HG03575 (cell line): Measurements from ENCODE around the gene KHSRP.
"Not testable (repeated sequence)": the region's sequence is repeated elsewhere in the genome, so short reads cannot be mapped to it uniquely, and the experiment has no call there.

Source experiments
- ATAC-seq: cut with Tn5 transposase; IDR thresholded peaks from one replicate; pipeline ENCODE4 v1.9.1; 2021; ENCODE audit not compliant: unreplicated experiment, insufficient number of reproducible peaks, low FRiP score; ENCODE audit errors: extremely low read depth

Gene KHSRP

GRCh38 chr19:6400062-6400944 is 24.3 kb downstream of the KHSRP start:
- not testable (repeated sequence) for ATAC-seq

DNA sequence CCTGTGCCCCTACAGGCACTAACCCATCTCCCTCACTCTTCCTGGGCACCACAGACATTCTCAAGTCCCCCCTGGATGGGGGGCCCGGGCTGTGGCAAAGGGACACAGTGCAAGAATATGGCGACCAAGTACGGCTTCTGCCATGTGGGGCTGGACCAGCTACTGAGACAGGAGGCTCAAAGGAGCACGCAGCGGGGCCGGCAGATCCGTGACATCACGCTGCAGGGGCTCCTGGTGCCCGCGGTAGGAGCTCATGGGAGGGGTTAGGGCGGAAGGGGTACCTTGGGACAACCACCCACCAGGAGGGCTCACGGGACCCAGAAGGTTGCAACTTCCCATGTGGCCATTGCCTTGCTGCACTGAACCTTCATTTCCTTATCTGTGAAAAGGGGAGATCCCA is 28.3 kb downstream of the KHSRP start:
- no peak for ATAC-seq

DNA sequence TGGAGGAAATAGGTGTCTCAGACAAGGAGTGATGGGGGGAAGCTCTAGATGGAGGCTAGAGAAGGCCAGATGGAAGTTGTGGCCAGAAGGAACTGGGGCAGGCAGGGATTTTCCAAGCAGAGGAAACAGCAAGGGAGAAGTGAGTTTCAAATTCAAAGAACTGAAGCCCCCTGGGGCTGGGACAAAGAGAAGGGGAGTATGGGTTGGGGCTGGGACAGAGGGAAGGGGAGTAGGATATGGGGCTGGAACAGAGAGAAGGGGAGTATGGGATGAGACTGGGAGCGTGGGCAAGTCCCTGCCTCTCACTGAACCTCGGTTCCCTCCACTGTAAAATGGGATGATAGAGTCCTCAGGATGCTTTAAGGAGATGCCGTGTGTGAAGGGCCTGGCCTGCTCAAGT is 29.8 kb downstream of the KHSRP start:
- ATAC-seq, result no peak

GRCh38 chr19:6393983-6394412 is 30.6 kb downstream of the KHSRP start:
- no peak for ATAC-seq

GRCh38 chr19:6393074-6393982 is 31.3 kb downstream of the KHSRP start, which contains the start of gene GTF2F1:
Gene GTF2F1 (minus strand): TSS chr19:6393164. CDS start chr19:6392995, 169 bp downstream.
- no peak for ATAC-seq

DNA sequence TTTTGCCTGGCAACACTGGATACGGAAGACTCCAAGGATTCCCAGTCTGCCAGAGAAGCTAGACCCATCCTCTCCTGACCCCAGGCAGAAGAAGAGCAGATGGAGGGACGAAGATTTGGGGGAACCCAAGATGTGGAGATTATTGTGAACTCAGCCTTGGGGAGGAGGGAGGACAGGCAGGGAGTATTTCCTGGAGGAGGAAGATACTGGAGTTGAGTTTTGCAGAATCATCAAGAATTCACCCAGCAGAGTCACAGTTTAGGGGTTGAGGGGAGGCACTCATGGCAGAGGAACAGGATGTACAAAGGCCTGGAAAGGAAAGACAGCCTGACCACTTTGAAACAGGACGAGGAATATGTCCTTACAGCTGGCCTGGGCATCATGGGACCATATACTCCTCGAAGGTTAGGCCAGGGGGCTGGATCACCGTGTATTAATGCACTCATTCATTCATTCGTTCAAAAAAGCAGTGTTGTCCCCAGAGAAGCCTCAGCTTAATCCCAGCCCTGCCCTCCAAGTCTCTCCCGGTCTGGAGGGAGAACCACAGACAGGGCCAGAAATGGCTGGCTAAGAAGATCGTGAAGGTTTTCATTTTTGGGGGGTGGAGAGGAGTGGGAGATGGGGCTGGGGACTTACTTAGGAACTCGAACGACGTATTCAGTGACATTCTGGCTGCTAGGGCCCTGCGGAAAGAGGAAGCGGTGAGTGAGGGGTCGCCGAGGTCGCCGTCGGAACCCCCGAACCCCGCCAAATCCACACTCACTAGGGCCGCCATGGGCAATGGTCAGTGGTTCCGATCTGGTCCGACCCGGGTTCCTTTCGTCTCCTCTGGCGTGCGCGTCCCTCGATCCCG is 32.2 kb downstream of the KHSRP start:
- ATAC-seq, result no peak

DNA sequence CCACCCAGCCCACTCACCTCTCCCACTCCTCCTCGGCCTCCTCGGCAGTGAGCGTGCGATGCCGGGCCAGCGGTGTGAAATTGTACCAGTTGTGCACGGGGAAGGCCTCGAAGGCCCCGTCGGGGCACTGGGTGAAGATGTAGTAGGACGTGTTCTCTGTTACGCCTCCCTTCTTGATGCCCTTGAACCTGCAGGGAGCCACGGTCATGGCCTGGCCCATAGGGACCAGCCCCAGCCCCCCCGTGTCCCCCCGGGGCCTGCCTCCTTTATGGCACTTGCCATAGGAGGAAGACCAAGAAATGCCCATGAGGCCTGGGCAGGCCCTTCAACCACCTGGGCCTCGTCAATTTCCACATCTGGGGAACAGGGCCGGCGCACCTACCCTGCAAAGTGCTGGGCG is 37.2 kb downstream of the KHSRP start:
- no peak for ATAC-seq

DNA sequence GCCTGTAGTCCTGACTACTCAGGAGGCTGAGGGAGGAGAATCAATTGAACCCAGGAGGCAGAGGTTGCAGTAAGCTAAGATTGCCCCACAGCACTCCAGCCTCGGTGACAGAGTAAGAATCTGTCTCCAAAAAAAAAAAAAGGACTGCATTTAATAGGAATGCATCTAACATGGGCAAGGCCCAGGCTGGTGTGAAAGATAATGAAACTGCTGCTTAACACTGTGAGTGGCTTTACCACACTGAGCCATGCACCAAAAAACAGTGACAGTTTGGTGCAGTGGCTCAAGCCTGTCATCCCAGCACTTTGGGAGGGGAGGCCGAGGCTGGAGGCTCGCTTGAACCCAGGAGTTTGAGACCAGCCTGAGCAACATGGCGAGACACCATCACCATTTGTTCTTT is 40.2 kb downstream of the KHSRP start:
- no peak for ATAC-seq

GRCh38 chr19:6383188-6383587 is 41.4 kb downstream of the KHSRP start:
- ATAC-seq, result no peak

DNA sequence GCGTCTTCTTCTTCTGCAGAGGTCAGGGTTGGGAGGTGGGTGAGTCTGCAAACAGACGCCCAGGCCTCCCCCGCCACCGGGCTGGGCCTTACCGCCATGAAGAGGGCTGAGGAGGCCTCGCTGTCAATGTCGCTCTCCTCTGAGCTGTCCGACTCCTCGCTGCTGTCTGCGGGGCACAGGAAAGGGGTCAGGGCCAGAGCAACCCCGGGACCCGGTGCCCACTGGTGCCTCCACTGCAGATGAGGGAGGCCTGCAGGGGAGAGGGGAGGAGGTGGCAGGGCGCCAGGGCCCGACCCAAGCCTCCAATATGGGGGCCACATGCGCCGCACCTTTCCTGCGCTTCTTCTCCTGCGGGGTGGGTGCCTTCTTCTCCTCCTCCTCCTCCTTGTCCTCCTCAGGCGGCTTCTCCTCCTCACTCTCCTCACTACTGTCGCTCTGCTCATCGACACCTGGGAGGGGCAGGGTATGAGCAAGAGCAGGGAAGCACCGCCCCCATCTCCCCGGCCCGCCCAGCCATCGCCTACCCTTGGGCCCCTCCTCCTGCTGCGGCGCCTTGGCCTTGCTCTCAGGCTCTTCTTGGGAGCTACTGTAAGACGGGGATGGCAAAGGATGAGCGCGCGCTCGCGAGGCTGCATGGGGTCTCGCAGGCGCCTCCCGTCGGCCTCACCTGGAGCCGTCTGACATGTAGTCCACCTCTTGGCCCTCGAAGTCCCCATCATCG is 43.4 kb downstream of the KHSRP start:
- no peak for ATAC-seq

DNA sequence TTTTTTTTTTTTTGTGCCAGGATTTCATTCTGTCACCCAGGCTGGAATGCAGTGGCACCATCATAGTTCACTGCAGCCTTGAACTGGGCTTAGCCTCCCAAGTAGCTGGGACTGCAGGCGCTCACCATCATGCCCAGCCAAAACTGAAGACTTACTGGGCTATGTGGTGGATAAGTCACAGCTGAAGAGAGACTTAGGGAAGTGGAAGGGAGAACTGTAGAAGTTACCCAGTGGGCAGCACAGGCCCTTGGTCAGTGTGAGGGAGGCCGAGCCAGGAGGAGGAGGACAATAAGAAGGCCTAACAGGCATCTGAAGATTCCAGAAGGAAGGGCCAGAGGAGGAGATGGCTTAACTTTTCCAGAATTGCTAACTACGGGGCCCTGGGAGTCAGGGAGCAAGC is 44.9 kb downstream of the KHSRP start:
- ATAC-seq, result no peak

DNA sequence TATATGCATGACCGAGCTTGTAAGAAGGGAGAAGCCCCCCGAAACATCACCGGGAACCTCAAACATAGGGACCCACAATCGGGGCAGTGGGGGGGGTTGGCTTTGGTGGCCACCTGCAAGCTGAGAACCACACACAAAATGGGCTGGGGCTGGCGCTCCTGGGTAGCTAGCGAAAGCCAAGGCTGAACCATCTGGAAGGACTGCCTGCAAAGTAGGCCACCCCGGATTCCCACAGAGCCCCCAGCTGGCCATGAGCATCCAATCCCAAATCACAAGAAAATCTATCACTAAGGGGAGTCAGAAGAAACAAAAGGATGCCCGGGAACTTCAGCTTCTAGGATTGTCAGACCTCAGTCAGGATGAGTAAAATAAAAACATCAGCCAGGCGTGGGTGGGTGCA is 46.1 kb downstream of the KHSRP start:
- no peak for ATAC-seq

- ATAC-seq, result no peak
Measured at GRCh38 chr19:6378041-6378440, 46.6 kb downstream of the KHSRP start.

GRCh38 chr19:6376512-6377190 is 48.0 kb downstream of the KHSRP start:
- no peak for ATAC-seq

DNA sequence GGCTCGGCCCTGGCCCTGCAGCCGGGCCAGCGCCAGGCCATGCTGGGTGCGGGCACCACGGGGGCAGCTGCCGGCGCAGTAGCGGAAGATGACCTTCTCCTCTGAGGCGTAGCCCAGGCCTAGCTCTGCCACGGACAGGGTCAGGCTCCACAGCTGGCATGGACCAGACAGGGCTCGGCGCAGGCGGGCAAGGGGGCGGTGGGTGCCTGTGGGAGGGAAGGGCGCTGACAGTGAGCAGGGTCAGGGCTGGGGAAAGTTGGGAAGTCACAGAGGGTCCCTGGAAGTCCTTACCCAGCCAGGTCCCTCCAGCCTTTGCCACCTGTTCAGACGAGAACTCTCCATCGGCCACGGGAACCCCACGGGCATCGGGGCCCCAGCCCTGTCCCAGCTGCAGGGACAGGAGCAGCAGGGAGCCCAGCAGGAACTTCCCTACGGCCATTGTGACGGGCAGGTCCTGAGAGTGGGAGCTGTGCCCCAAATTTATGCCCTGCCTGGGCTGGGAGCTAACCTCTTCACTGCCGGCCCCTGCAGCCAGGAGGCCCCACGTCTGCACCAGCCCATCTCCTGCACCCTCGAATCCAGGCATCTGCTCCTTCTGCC is 49.1 kb downstream of the KHSRP start, which contains the start of gene PSPN:
PSPN (minus strand) TSS at position 523 of the 600 bp plus-strand sequence; CDS start at position 439, 84 bp downstream.
- no peak for ATAC-seq

GRCh38 chr19:6374711-6375410 is 49.8 kb downstream of the KHSRP start:
- ATAC-seq, result no peak
